ENCODE results near the gene PIK3CB.

Gene PIK3CB

GRCh38 chr3:138834596-138835396, at the start of gene PIK3CB:
Gene PIK3CB, minus strand, starts transcription at chr3:138834928. Its CDS starts 75,585 bp downstream, at chr3:138759343.
- Mint-ChIP-seq H3K36me3 (ENCODE audit: low read depth) (peaks cover 9% of the 10 kb centered on the region), H3K4me1 (peaks cover 8% of the 10 kb centered on the region), H3K9me3 (no peaks in the 10 kb centered on the region), H3K27ac (peak within 1 kb of the TSS; percentile 94 to 99 (median 97)), H3K27me3 (ENCODE audit: low read depth) (no peaks in the 10 kb centered on the region), H3K4me3 (peak within 1 kb of the TSS; percentile 91 to 92 (median 91))
- TF ChIP-seq, protein P1, sequence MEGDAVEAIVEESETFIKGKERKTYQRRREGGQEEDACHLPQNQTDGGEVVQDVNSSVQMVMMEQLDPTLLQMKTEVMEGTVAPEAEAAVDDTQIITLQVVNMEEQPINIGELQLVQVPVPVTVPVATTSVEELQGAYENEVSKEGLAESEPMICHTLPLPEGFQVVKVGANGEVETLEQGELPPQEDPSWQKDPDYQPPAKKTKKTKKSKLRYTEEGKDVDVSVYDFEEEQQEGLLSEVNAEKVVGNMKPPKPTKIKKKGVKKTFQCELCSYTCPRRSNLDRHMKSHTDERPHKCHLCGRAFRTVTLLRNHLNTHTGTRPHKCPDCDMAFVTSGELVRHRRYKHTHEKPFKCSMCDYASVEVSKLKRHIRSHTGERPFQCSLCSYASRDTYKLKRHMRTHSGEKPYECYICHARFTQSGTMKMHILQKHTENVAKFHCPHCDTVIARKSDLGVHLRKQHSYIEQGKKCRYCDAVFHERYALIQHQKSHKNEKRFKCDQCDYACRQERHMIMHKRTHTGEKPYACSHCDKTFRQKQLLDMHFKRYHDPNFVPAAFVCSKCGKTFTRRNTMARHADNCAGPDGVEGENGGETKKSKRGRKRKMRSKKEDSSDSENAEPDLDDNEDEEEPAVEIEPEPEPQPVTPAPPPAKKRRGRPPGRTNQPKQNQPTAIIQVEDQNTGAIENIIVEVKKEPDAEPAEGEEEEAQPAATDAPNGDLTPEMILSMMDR (IDR thresholded peaks at IDR 0.05; ENCODE audit: unreplicated experiment in 3 of 3) = peak in 1 of 3 experiments; percentile 20

DNA sequence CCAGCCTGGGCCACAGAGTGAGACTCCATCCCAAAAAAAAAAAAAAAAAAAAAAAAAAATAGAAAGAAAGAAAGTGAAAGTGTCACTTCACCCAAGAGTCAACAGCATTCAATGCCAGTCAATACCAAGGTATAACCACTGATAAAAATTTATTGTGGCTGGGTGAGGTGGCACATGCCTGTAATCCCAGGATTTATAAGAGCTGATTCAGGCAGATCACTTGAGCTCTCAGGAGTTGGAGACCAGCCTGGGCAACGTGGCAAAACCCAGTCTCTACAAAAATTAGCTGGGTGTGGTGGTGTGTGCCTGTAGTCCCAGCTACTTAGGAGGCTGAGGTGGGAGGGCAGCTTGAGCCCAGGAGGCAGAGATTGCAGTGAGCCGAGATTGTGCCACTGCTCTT, 46.5 kb upstream of the PIK3CB start:
- Mint-ChIP-seq H3K27me3 (ENCODE audit: low read depth) (no peaks in the 10 kb centered on the region), H3K4me3 (no peak overlapping the region), H3K9me3 (peaks cover 3% of the 10 kb centered on the region), H3K36me3 (ENCODE audit: low read depth) (no peaks in the 10 kb centered on the region), H3K27ac (no peak overlapping the region), H3K4me1 (no peaks in the 10 kb centered on the region)
- TF ChIP-seq, protein P1 (IDR thresholded peaks at IDR 0.05; ENCODE audit: unreplicated experiment in 3 of 3) = no peak

GRCh38 chr3:138879541-138880380, 45.0 kb upstream of the PIK3CB start:
- Mint-ChIP-seq H3K36me3 (ENCODE audit: low read depth) (no peaks in the 10 kb centered on the region), H3K4me3 (no peak overlapping the region), H3K27ac (no peak overlapping the region), H3K4me1 (no peaks in the 10 kb centered on the region), H3K27me3 (ENCODE audit: low read depth) (no peaks in the 10 kb centered on the region), H3K9me3 (peaks cover 7% of the 10 kb centered on the region)
- TF ChIP-seq, protein P1 (IDR thresholded peaks at IDR 0.05; ENCODE audit: unreplicated experiment in 3 of 3) = no peak

- TF ChIP-seq, protein P1 (IDR thresholded peaks at IDR 0.05; ENCODE audit: unreplicated experiment in 3 of 3) = no peak
- Mint-ChIP-seq H3K27ac (no peak overlapping the region), H3K36me3 (ENCODE audit: low read depth) (no peaks in the 10 kb centered on the region), H3K4me3 (no peak overlapping the region), H3K9me3 (peaks cover 7% of the 10 kb centered on the region), H3K4me1 (no peaks in the 10 kb centered on the region), H3K27me3 (ENCODE audit: low read depth) (no peaks in the 10 kb centered on the region)
Measured at GRCh38 chr3:138877226-138877625, 42.5 kb upstream of the PIK3CB start.

- TF ChIP-seq, protein P1 (IDR thresholded peaks at IDR 0.05; ENCODE audit: unreplicated experiment in 3 of 3) = no peak
- Mint-ChIP-seq H3K27ac (no peak overlapping the region), H3K9me3 (peaks cover 7% of the 10 kb centered on the region), H3K27me3 (ENCODE audit: low read depth) (no peaks in the 10 kb centered on the region), H3K36me3 (ENCODE audit: low read depth) (no peaks in the 10 kb centered on the region), H3K4me1 (no peaks in the 10 kb centered on the region), H3K4me3 (no peak overlapping the region)
Measured at GRCh38 chr3:138875754-138876664, 41.3 kb upstream of the PIK3CB start.

Data from nephron (organoid).